HG03045 (cell line): ENCODE results near the gene PRG3.

Experiments used
- ATAC-seq: cut with Tn5 transposase; IDR thresholded peaks from one replicate; pipeline ENCODE4 v1.9.1; 2021; ENCODE audit warnings: mild to moderate bottlenecking, moderate library complexity; ENCODE audit not compliant: unreplicated experiment

The PRG3 gene

GRCh38 chr11:57391539-57391938 is 10.6 kb upstream of the PRG3 start:
- no peak for ATAC-seq

GRCh38 chr11:57391111-57391510 is 10.2 kb upstream of the PRG3 start:
- ATAC-seq, result no peak

DNA sequence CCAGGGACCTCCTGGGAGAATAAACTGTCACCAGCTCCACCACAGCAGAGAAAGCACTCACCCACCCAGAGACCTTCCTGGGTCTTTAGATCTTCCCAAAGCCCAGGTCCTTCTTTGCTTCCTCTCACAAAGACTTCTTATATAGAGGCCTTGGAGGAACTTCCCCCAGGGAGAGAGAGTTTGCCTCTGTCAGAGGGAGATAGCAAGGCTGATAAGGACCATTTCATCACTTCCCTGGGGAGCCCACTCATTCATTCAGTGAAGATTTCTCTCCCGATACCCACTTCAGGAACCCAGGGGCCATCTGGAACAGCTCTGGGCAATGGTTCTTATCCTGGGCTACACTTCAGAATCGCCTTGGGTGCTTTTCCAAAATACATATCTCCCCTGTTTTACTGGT is 9.6 kb upstream of the PRG3 start, which contains the start of gene PRG2:
TSS of gene PRG2 (minus strand) at position 116 of the 400 bp plus-strand sequence. CDS start 706 bp downstream, outside the sequence.
- no peak for ATAC-seq

- ATAC-seq, result no peak
Observed at GRCh38 chr11:57387289-57388030, 6.5 kb upstream of the PRG3 start.

GRCh38 chr11:57386178-57386940 is 5.4 kb upstream of the PRG3 start:
- no peak for ATAC-seq

DNA sequence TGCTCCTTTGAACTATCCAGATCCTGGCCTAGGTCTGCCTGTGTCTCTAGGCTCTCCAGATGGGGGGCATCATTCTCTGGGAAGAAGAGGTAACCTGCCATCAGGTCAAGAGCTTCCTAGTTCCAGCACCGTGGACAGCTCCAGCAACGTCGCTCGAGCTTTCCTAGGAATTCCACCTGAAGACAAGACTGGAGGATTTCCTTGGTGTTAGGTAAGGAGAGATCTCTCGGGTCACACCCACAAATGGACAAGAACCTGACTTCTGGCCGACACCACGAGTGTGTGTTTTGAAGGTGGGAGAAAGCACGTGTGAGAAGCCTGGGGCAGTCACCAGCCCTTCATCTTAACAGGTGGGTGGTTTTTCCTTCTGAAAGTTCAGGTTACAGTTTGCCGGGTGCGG is 1.2 kb downstream of the PRG3 start:
- no peak for ATAC-seq

GRCh38 chr11:57378186-57378585 is 2.8 kb downstream of the PRG3 start:
- no peak for ATAC-seq

- ATAC-seq, result no peak
Observed at GRCh38 chr11:57377107-57377506, 3.8 kb downstream of the PRG3 start.

GRCh38 chr11:57376095-57377090 is 4.6 kb downstream of the PRG3 start:
- no peak for ATAC-seq

- no peak for ATAC-seq
Observed at GRCh38 chr11:57375490-57375889, 5.5 kb downstream of the PRG3 start.

DNA sequence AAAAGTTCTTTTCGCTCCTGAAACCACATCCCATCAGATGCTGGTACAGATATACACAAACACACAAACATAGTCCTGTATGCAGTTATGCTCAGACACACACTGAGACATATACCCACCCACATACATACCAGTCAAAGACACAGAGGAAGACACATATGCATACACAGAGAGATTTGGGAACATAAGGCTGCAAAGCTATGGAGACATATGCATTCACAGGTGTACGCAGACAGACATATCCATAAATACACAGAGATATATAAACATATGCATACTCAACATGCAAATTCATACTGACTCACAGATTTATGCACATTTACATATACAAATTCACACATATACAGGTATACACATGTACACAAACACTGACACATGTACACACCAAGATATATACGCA is 6.0 kb downstream of the PRG3 start:
- no peak for ATAC-seq

DNA sequence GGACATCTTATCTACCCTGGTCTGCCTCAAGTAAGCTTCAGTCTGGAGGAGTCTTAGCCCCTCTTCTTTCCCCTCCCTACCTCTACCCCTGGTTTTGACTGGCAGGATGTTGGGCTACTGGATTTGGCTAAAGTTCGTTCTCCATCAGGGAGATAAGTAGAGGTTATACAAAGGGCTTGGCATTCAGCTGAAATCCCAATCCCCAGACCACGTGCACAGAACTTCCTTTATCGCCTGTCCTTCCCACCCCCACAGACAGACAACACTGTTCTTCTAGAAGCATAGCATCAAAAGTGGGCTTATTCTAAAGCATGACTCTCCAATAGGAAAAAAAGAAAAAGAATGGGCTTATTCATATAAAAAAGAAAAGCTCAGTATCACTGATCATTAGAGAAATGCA is 7.8 kb downstream of the PRG3 start:
- no peak for ATAC-seq

GRCh38 chr11:57370941-57371340 is 10.0 kb downstream of the PRG3 start:
- ATAC-seq, result no peak

- ATAC-seq, result no peak
Observed at GRCh38 chr11:57370251-57370650, 10.7 kb downstream of the PRG3 start.

- ATAC-seq, result no peak
Observed at GRCh38 chr11:57368845-57369232, 12.1 kb downstream of the PRG3 start.

DNA sequence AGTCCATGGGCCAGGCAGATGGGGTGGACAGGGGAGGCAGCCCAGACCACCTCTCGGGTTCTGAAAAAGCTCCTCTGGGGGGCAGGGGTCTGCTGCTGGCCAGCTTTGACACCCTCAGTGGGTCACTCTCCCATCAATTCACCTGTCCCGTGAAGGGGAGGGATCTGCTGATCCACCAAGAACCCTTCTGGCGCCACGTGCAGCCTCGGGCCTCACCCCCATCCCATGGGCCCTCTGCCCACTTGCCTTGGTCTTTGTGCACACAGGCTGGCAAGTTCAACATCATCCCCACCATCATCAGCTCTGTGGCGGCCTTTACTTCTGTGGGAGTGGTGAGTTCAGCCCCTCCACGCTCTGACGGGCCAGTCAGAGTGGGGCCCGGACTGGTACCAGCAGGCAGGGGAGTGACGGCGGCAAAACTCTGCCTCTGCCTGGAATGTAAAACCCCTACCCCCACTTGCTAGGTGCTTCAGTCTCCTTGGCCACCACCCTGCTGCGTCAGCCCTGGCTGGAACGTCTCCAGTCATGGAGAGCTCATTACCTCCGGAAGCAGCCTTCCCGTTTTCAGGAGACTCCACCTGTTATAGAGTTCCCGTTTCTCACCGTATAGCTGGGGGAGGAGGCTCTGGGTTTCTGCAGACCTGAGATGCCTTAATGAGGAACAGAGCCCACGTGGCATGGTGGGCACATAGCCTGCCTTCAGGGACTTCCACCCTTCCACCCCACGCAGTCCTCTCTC is 12.7 kb downstream of the PRG3 start:
- no peak for ATAC-seq

- no peak for ATAC-seq
Observed at GRCh38 chr11:57364851-57365660, 15.9 kb downstream of the PRG3 start.

- ATAC-seq, result no peak
Observed at GRCh38 chr11:57363131-57364080, 17.5 kb downstream of the PRG3 start.
